Endothelial cell of umbilical vein (primary cell): ENCODE results near the gene TCF25. TPM values are rescaled to one million over a fixed set of nuclear protein-coding genes. Genes with fewer than 3 reads are reported as not detected.

Source experiments
- BruUV-seq: library from RNA; stranded (reverse); fragments of 400-500 nt; replicated peaks from 2 replicates; lab custom pipeline; 2021; lab: Mats Ljungman, UMichigan
- CTCF ChIA-PET: fragments of 300-600, 350-600 bp; sonication (Branson Sonifier 250); formaldehyde crosslinking; loops from one replicate; lab custom pipeline; 2021; ENCODE audit warnings: antibody characterized with exemption, inconsistent platforms; lab: Charles Lee
- POLR2A ChIA-PET: fragments of 300-600, 350-600 bp; sonication (Branson Sonifier 250); formaldehyde crosslinking; loops from one replicate; lab custom pipeline; 2021; ENCODE audit warnings: antibody characterized with exemption, inconsistent platforms; lab: Charles Lee
- DNase-seq: peaks from one replicate; pipeline ENCODE4 v3.0.0-alpha.2; 2011; ENCODE audit warnings: low read depth, low spot score
- FAIRE-seq: peaks from 2 replicates; lab custom pipeline; 2011; peaks lifted over from hg19 to GRCh38; lab: Jason Lieb, UNC
- H2AFZ ChIP-seq: 2 replicates; pipeline ENCODE4 v1.6.0; 2012; ENCODE audit warnings: low read depth, low read length, control low read depth, inconsistent platforms
- H3K27ac ChIP-seq: 2 replicates; pipeline ENCODE4 v1.5.1; 2011; ENCODE audit warnings: low read depth, mild to moderate bottlenecking, control low read depth, low read length, moderate library complexity; ENCODE audit not compliant: insufficient read depth
- H3K27me3 ChIP-seq, 2 experiments: 2 replicates each; pipeline versions ENCODE4 v1.6.0 to v1.6.1; 2011; ENCODE audit warnings: low read length in 2 of 2, mixed read lengths in 1 of 2; ENCODE audit not compliant: control insufficient read depth in 2 of 2, insufficient read depth in 2 of 2
- H3K36me3 ChIP-seq, 2 experiments: 2 replicates in 1 of 2; 3 replicates in 1 of 2; pipeline ENCODE4 v1.5.1; 2011; ENCODE audit warnings: low read length in 2 of 2, mild to moderate bottlenecking in 1 of 2, moderate library complexity in 1 of 2; ENCODE audit not compliant: control insufficient read depth in 2 of 2, insufficient read depth in 2 of 2; ENCODE audit errors: extremely low read depth in 1 of 2
- H3K4me1 ChIP-seq: 3 replicates; pipeline ENCODE4 v1.5.1; 2011; ENCODE audit warnings: mild to moderate bottlenecking, low read length; ENCODE audit not compliant: control insufficient read depth, insufficient read depth; ENCODE audit errors: extremely low read depth
- H3K4me2 ChIP-seq: 2 replicates; pipeline ENCODE4 v1.6.1; 2011; ENCODE audit warnings: low read length, control low read depth, mixed read lengths; ENCODE audit not compliant: insufficient read depth
- H3K4me3 ChIP-seq, 3 experiments: fragments of 200-600 bp in 1 of 3; sonication (generic), shearing (Covaris generic) in 1 of 3; replicated peaks in 1 of 3; 2 replicates each; pipeline ENCODE4 v1.5.1; 2011 to 2016; ENCODE audit warnings: control low read depth in 3 of 3, low read length in 3 of 3, mild to moderate bottlenecking in 2 of 3, inconsistent platforms in 1 of 3, low read depth in 1 of 3, moderate library complexity in 1 of 3; ENCODE audit not compliant: insufficient read depth in 1 of 3
- H3K79me2 ChIP-seq: 2 replicates; pipeline ENCODE4 v1.6.0; 2012; ENCODE audit warnings: low read length, inconsistent platforms; ENCODE audit not compliant: control insufficient read depth, insufficient read depth
- H3K9ac ChIP-seq: replicated peaks from 2 replicates; pipeline ENCODE3; 2011; ENCODE audit warnings: low read length, control low read depth; ENCODE audit not compliant: insufficient read depth; ENCODE audit errors: extremely low read depth
- H3K9me1 ChIP-seq: replicated peaks from 3 replicates; pipeline ENCODE4 v1.6.0; 2011; ENCODE audit warnings: mild to moderate bottlenecking, low read length; ENCODE audit not compliant: control insufficient read depth, insufficient read depth; ENCODE audit errors: extremely low read depth
- H3K9me3 ChIP-seq: replicated peaks from 2 replicates; pipeline ENCODE4 v1.5.1; 2012; ENCODE audit warnings: low read length, inconsistent platforms; ENCODE audit not compliant: control insufficient read depth, insufficient read depth
- H4K20me1 ChIP-seq: replicated peaks from 2 replicates; pipeline ENCODE3; 2011; ENCODE audit warnings: mild to moderate bottlenecking, low read length; ENCODE audit not compliant: control insufficient read depth, insufficient read depth; ENCODE audit errors: extremely low read depth
- CTCF ChIP-seq, 2 donors: IDR thresholded peaks; 1 replicate in 1 of 2; 2 replicates in 1 of 2; pipeline ENCODE4 v1.5.1; 2011; ENCODE audit warnings: low read length in 2 of 2, mild to moderate bottlenecking in 2 of 2, moderate library complexity in 2 of 2, control low read depth in 1 of 2, inconsistent platforms in 1 of 2, low read depth in 1 of 2; ENCODE audit not compliant: insufficient read depth in 1 of 2; ENCODE audit errors: extremely low read depth in 1 of 2
- EZH2 ChIP-seq: IDR thresholded peaks from 2 replicates; pipeline ENCODE4 v1.6.1; 2012; ENCODE audit warnings: borderline replicate concordance, low read depth, mild to moderate bottlenecking, moderate library complexity, low read length, inconsistent platforms; ENCODE audit not compliant: severe bottlenecking
- FOS ChIP-seq: IDR thresholded peaks from 2 replicates; pipeline ENCODE4 v1.6.1; 2011; ENCODE audit warnings: mild to moderate bottlenecking, low read length, moderate library complexity, borderline replicate concordance; ENCODE audit not compliant: insufficient read depth
- GATA2 ChIP-seq: IDR thresholded peaks from 2 replicates; pipeline ENCODE4 v1.7.0; 2011; ENCODE audit warnings: low read depth, mild to moderate bottlenecking, moderate library complexity, mixed read lengths, low read length; ENCODE audit not compliant: insufficient read length, insufficient read depth
- JUN ChIP-seq: IDR thresholded peaks from 2 replicates; pipeline ENCODE4 v1.6.1; 2011; ENCODE audit warnings: borderline replicate concordance, low read depth; ENCODE audit not compliant: insufficient read length, insufficient read depth
- MYC ChIP-seq: IDR thresholded peaks from one replicate; pipeline ENCODE4 v1.6.1; 2011; ENCODE audit warnings: mild to moderate bottlenecking, low read depth, low read length
- POLR2A ChIP-seq: IDR thresholded peaks from 2 replicates; pipeline ENCODE4 v1.6.1; 2012; ENCODE audit warnings: low read depth, mild to moderate bottlenecking, control low read depth, low read length
- POLR2AphosphoS5 ChIP-seq: IDR thresholded peaks from 2 replicates; pipeline ENCODE4 v1.6.1; 2012; ENCODE audit warnings: low read depth, mild to moderate bottlenecking, control low read depth, low read length, moderate library complexity; ENCODE audit not compliant: insufficient read depth
- dilution Hi-C: fragments of 300-500 bp; cut with MboI; formaldehyde crosslinking; loops from one replicate; pipeline ENCODE4 v1.15.0; 2019; ENCODE audit warnings: low sequenced_read_pairs; ENCODE audit not compliant: extremely low pct_ligation_motif_present
- intact Hi-C: fragments of 100-400 bp; cut with micrococcal nuclease; formaldehyde crosslinking; loops from one replicate; pipeline ENCODE4 v1.10.0; 2022
- polyA plus RNA-seq, 4 experiments: library from polyadenylated mRNA; depleted of rRNA in 3 of 4; stranded (reverse) in 3 of 4; unstranded in 1 of 4; fragments of >200 nt; gene quantifications; 2 replicates each; pipeline versions ENCODE4 v1.2.1 to v1.2.3, GENCODE V29; 2011 to 2012; ENCODE audit warnings: missing spikeins in 1 of 4
- total RNA-seq: library from RNA; stranded (reverse); gene quantifications from 2 replicates; pipeline ENCODE4 v1.2.3, GENCODE V29; 2021
- TF ChIP-seq, protein P1 (sequence below): IDR thresholded peaks from 2 replicates; pipeline ENCODE4 v1.6.1; 2011; ENCODE audit not compliant: insufficient read depth, insufficient read length

TCF25 gene
- total and polyA plus RNA-seq, 2 donors (not counting 3 experiments of a cell fraction or from before 2014, with no cell fraction given) = 193 to 234 TPM

DNA sequence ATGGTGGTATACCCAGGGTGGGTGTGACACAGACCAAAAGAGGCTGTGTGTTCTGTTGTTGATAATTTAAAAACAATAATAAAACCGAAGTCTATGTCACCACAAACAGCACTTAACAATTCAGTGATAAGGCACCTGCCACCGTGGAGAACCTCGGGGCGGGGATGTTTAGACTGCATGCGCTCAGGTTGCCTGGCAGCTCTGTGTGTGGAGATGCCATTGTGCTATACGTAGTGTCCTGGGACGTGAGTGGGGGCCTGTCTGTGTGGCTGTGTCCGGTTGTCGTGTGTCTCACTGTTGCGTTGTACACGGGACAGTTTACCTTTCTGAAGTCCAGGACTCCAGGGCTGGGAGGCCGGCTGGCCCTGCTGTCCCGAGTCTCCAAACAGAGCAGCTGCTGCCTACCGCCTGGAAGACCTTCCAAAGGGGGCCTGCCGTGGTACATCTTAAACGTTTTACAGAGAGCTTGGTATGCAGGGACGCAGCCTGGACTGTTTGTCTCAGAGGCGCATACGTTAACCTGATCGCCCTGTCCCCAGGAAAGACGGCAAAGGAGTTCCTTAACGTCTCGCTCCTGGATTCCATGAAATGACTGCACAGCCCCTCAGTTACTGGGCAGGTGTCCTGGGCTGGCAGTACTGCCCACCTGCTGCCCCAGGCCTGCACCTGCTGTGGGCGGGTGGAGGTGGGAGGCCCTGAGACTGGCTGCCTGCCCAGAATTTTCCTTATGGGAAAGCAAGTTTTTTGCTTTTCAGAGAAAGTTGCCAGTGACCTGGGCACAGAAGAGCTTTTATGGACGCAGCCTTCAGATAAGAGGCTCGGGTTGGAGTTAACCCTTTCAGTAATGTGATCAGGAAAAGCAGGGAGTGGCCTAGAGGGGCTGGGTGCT is 26.1 kb upstream of the TCF25 start:
- no TSS peak for BruUV-seq
- H3K27ac ChIP-seq = no peak overlapping the region
- no peaks in the 10 kb centered on the region for H3K27me3 ChIP-seq
- no peaks in the 10 kb centered on the region for H3K36me3 ChIP-seq
- no peaks in the 10 kb centered on the region for H3K9me1 ChIP-seq
- no peaks in the 10 kb centered on the region for H3K9me3 ChIP-seq
- TF ChIP-seq FOS (no peak), JUN (no peak), POLR2AphosphoS5 (no peak), MYC (no peak), POLR2A (no peak), CTCF (IDR thresholded peaks at IDR 0.05; ENCODE audit: extremely low read depth in 1 of 2, insufficient read depth in 1 of 2, low read depth in 1 of 2, low read length in 2 of 2) (no peak), GATA2 (no peak), EZH2 (no peak)
- TF ChIP-seq, protein P1, sequence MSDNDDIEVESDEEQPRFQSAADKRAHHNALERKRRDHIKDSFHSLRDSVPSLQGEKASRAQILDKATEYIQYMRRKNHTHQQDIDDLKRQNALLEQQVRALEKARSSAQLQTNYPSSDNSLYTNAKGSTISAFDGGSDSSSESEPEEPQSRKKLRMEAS = no peak
- DNase-seq (no peak), FAIRE-seq (no peak)
- dilution Hi-C loops = no loop called here
- no peaks in the 10 kb centered on the region for H3K79me2 ChIP-seq
- intact Hi-C loops = no loop called here
- no peak overlapping the region for H2AFZ ChIP-seq
- ChIA-PET CTCF (interaction anchor here (1.5 kb wide), 1 partner anchor 13 kb away, joined by 6 read pairs; no protein-coding TSS in a partner anchor), POLR2A (no interaction called here)
- H3K4me1 ChIP-seq = no peaks in the 10 kb centered on the region
- H4K20me1 ChIP-seq = no peaks in the 10 kb centered on the region
- H3K9ac ChIP-seq = no peak overlapping the region
- no peak overlapping the region for H3K4me3 ChIP-seq
- no peak overlapping the region for H3K4me2 ChIP-seq
